Head of caudate nucleus (tissue), 42 donors: ENCODE measurements around the gene CDKL2.
A peak's percentile ranks its signal among the peaks of the same experiment; 100 is the strongest.

Experiments
- DNase-seq, 42 donors: peaks; one replicate each; pipeline versions ENCODE4 v3.0.0 to v3.0.0-alpha.2; 2020 to 2021; ENCODE audit warnings: mixed read lengths in 7 of 42
- intact Hi-C: fragments of 100-400 bp; cut with DNase I; formaldehyde crosslinking; loops from one replicate; pipeline ENCODE4 v1.15.0; 2022

The CDKL2 gene

GRCh38 chr4:75653845-75654503, 23.6 kb upstream of the CDKL2 start:
- DNase-seq: no peak
- intact Hi-C loops: no loop called here

DNA sequence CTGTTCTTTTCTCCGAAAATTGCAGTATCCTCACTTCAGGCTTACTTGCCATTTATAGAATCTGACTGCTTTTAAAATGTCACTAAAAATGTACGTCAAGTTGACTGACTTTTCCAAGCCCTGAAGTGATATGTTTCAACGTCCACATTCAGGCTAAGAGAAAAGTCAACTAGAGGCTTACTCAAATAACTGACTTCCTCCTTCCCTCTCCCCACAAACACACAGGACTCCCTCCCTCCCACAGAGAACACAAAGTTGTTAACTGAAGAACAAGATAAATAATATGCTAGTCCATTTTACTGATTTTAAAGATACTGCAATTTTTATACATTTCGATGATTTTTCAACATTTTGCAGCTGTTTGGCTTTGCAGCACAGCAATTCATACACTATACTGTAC, 13.8 kb upstream of the CDKL2 start:
- intact Hi-C loops: no loop called here
- no peak for DNase-seq

- DNase-seq: no peak
- intact Hi-C loops: no loop called here
Measured at GRCh38 chr4:75643651-75644050, 13.3 kb upstream of the CDKL2 start.

GRCh38 chr4:75639124-75639695, 8.9 kb upstream of the CDKL2 start:
- DNase-seq: no peak
- intact Hi-C loops: no loop called here

DNA sequence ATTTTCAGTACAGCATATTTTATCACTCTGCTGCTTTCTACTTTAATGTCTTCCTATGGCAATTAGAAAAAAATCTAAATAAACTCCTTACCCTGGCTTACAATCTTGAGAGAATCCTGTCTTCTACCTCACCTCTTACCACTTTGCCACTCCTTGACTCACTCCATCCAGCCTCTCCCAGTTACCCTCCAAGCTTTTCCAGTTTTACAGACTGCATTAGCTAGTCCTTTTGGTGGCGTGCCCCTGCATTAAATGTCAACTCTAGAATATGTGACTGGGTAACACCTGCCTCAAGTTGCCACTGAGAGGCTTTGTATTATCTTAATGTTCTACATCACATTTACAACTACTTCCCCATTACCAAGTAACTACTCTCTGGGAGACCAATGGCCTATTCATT, 7.5 kb upstream of the CDKL2 start:
- DNase-seq: no peak
- intact Hi-C loops: no loop called here

GRCh38 chr4:75637176-75637575, 6.8 kb upstream of the CDKL2 start:
- no peak for DNase-seq
- intact Hi-C loops: no loop called here

DNA sequence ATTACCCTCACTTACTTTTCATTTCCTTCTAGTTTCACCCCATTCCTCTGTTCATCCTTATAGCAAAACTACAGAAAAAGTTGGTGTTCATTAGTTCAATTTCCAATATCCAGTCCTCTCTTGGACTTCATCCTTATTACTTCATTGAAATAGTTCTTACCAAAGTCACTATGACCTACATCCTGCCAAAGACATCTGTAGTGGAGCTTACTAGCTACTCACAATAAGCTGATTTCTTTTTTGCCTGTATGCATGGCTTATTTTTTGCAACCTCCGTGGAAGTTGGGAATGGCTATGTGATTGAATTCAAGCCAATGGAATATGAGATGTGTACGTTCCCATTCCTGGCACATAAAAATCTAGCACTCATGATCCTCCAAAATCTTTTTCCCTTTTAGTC, 4.6 kb upstream of the CDKL2 start:
- no peak for DNase-seq
- intact Hi-C loops: loop anchor here (5.0 kb wide), 1 partner anchor 37 kb away; the partner anchor contains the start of gene G3BP2

DNA sequence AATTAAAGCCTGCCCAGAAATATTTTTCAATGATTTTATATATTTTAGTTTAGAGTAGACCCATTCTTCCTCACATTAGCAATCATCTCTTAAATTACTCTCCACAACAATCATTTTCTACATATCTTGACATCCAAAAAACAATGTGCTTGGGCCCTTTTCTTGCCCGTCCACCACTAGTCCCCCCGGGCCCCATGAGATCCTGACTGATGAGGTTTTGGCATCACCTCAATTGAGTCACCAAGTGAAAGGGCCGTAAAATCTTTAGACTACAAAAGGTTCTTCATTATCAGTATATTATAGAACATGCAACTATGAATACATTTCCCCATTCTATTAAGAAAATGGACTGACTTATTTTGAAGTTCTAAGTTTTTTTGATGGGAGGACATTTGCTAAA, 4.0 kb upstream of the CDKL2 start:
- DNase-seq: no peak
- intact Hi-C loops: loop anchor here (5.0 kb wide), 1 partner anchor 38 kb away; the partner anchor contains the start of gene G3BP2

- DNase-seq: no peak
- intact Hi-C loops: loop anchor here (5.0 kb wide), 1 partner anchor 38 kb away; the partner anchor contains the start of gene G3BP2
Measured at GRCh38 chr4:75633846-75634245, 3.5 kb upstream of the CDKL2 start.

GRCh38 chr4:75630937-75631329, 605 bp upstream of the CDKL2 start:
- intact Hi-C loops: loop anchor here (5.0 kb wide), 1 partner anchor 41 kb away; the partner anchor contains the start of gene G3BP2
- peak in 24 of 42 donors; percentile 2 to 58 (median 23) for DNase-seq

GRCh38 chr4:75629239-75629638, 1.1 kb downstream of the CDKL2 start:
- intact Hi-C loops: no loop called here
- DNase-seq: no peak

DNA sequence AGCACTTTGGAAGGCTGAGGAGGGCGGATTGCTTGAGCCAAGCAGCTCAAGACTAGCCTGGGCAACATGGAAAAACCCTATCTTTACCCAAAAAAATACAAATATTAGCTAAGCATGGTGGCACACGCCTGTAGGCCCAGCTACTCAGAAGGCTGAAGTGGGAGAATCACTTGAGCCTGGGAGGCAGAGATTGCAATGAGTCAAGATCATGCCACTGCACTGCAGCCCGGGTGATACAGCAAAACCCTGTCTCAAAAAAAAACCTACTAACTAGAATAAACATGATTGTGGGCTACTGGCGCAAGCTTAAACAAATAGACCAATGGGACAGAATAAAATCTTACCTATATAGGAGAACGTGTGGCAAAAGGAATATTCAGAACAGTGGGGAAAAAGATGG, 7.3 kb downstream of the CDKL2 start:
- no peak for DNase-seq
- intact Hi-C loops: no loop called here

DNA sequence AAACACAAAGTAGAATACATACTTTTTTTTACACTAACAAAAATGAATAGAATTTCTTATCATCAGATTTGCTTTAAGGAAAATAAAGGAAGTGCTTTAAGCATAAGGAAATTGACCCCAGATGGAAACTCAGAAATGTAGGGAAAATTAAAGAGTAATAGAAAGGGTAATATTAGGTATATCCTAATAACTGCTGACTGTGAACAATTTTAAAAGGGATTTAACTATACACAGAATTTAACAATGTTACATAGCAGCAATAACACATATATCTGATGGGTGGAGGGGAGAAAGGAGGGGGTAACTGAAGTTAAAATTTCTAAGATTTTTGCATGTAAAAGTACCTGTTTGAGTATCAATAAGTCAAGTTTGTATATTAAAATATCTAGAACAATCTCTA, 8.6 kb downstream of the CDKL2 start:
- DNase-seq: no peak
- intact Hi-C loops: no loop called here

- DNase-seq: peak in 2 of 42 donors; percentile 6 to 9
- intact Hi-C loops: no loop called here
Measured at GRCh38 chr4:75612306-75612705, 18.0 kb downstream of the CDKL2 start.

- DNase-seq: no peak
- intact Hi-C loops: no loop called here
Measured at GRCh38 chr4:75605928-75606327, 24.4 kb downstream of the CDKL2 start.

DNA sequence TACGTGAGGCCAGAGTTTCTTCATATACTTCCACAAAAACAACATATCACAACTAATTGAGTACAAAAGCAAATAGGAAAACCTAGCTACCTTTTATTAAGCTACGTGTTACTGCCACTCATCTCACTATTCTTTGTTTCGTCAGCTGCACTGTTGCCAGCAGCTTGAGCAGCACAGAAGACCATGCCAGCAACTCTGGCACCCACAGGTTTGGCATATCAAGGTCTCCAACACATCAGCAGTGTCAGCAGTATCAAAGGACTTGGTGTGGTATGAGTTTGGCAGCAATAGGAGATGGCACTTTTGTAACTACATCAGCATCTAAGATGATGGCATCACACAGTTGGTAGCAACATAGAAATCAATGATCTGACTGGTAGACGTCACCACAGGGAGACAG, 30.7 kb downstream of the CDKL2 start:
- intact Hi-C loops: no loop called here
- DNase-seq: no peak

GRCh38 chr4:75598390-75598789, 31.9 kb downstream of the CDKL2 start:
- DNase-seq: no peak
- intact Hi-C loops: no loop called here

GRCh38 chr4:75596061-75596460, 34.3 kb downstream of the CDKL2 start:
- intact Hi-C loops: no loop called here
- no peak for DNase-seq

DNA sequence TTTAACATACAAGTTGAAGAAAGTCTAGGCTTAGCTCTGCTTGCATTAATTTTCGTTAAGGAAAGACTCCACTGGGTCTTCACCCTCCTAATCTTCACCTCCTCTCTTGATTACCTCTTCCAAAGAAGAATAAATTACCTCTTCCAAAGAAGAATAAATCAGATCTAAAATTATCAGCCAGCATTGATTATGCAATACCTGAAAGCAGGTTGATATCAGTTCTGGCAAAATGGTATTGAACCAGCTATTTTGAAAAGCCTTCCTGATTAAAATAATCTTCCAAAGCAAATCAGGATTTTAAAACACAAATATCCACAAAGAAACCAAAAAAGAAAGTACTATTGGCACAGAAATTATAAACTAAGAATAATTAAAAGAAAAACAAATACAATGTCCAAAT, 36.9 kb downstream of the CDKL2 start:
- intact Hi-C loops: no loop called here
- no peak for DNase-seq

DNA sequence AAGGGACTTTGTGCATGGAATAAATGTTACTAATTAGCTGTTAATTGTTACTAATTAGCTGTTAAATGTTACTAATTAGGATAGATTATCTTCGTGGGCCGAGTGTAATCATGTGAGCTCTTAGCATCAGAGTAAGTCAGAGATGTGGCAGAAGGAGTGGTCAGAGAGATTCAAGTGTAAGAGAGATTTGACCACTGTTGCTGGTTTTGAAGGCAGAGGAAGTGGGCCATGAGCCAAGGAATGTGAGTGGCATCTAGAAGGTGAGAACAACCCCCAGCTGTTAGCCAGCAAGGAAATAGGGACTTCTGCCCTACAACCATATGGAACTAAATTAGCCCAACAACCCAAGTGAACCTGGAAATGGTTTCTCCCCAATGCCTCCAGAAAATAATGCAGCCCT, 46.3 kb downstream of the CDKL2 start:
- intact Hi-C loops: no loop called here
- DNase-seq: no peak

DNA sequence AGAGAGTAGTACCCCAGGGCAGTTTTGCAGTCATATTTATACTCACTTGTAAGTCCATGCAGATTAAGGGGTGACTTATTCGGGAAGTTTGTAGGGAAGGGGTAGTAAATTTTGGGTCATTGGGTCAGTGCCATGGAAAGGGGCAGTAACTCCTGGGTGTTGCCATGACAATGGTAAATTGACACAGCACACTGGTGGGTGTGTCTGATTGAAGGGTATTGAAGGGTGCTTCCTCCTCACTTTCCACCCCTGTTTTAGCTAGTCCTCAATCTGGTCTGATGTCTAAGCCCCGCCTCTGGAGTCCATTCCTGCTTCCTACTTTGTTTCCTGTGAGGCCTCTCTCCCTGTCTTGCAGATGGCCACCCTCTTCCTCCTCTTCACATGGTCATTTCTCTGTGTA, 62.6 kb downstream of the CDKL2 start:
- no peak for DNase-seq
- intact Hi-C loops: no loop called here
